Small intestine (tissue), 7 donors: ENCODE results near the gene RFX4. TPM values are rescaled to one million over a fixed set of nuclear protein-coding genes. Genes with fewer than 3 reads are reported as not detected.

Source experiments
- DNase-seq, 2 donors: peaks; one replicate each; pipeline versions ENCODE4 v3.0.0 to v3.0.0-alpha.2; 2013
- FAIRE-seq: peaks from 2 replicates; lab custom pipeline; 2012; peaks lifted over from hg19 to GRCh38; lab: Jason Lieb, UNC
- H3K27ac ChIP-seq, 3 donors: one replicate each; pipeline ENCODE4 v1.5.1; 2013; ENCODE audit warnings: low read length in 2 of 3, mild to moderate bottlenecking in 2 of 3, control low read depth in 1 of 3, inconsistent platforms in 1 of 3, low read depth in 1 of 3, moderate library complexity in 1 of 3
- H3K27me3 ChIP-seq, 3 donors: one replicate each; pipeline ENCODE4 v1.6.1; 2013; ENCODE audit warnings: low read length in 3 of 3, inconsistent platforms in 1 of 3; ENCODE audit not compliant: control insufficient read depth in 3 of 3, insufficient read depth in 3 of 3
- H3K36me3 ChIP-seq, 3 donors: one replicate each; pipeline ENCODE4 v1.6.1; 2013; ENCODE audit warnings: low read length in 3 of 3, inconsistent platforms in 1 of 3, low read depth in 1 of 3, mild to moderate bottlenecking in 1 of 3, moderate library complexity in 1 of 3; ENCODE audit not compliant: control insufficient read depth in 3 of 3, insufficient read depth in 2 of 3
- H3K4me1 ChIP-seq, 3 donors: one replicate each; pipeline ENCODE4 v1.6.1; 2013; ENCODE audit warnings: low read length in 2 of 3, inconsistent platforms in 1 of 3, low read depth in 1 of 3, mild to moderate bottlenecking in 1 of 3, moderate library complexity in 1 of 3; ENCODE audit not compliant: control insufficient read depth in 3 of 3, insufficient read depth in 2 of 3
- H3K4me3 ChIP-seq, 3 donors: one replicate each; pipeline ENCODE4 v1.5.1; 2013; ENCODE audit warnings: low read length in 3 of 3, control low read depth in 1 of 3, inconsistent platforms in 1 of 3, low read depth in 1 of 3, mild to moderate bottlenecking in 1 of 3, moderate library complexity in 1 of 3
- H3K9me3 ChIP-seq, 2 donors: one replicate each; pipeline ENCODE4 v1.6.1; 2013; ENCODE audit warnings: low read depth in 1 of 2, low read length in 1 of 2; ENCODE audit not compliant: control insufficient read depth in 2 of 2, insufficient read depth in 1 of 2
- WGBS, 3 donors: extraction: QIAGEN DNeasy Blood & Tissue Kit; methylation state at CpG; one replicate each; pipeline ENCODE4 v1.1.7; 2013; 5-methylcytosine and 5-hydroxymethylcytosine counted together
- polyA plus RNA-seq, 4 donors: library from polyadenylated mRNA; stranded (reverse) in 3 of 4; unstranded in 1 of 4; fragments of 200-250 nt in 3 of 4; fragments of 120-200 nt in 1 of 4; gene quantifications; one replicate each; pipeline versions ENCODE4 v1.2.1 to v1.2.3, GENCODE V29; 2013
- donor health status: healthy with polysubstance abuse.
- donor health status: control.
- donor health status: control.
- donor health status: Bipolar disorder and iron deficiency.
- donor health status: healthy.

Gene RFX4
- polyA plus RNA-seq, 4 donors = 0.03 to 0.09 TPM; not detected in 2

DNA sequence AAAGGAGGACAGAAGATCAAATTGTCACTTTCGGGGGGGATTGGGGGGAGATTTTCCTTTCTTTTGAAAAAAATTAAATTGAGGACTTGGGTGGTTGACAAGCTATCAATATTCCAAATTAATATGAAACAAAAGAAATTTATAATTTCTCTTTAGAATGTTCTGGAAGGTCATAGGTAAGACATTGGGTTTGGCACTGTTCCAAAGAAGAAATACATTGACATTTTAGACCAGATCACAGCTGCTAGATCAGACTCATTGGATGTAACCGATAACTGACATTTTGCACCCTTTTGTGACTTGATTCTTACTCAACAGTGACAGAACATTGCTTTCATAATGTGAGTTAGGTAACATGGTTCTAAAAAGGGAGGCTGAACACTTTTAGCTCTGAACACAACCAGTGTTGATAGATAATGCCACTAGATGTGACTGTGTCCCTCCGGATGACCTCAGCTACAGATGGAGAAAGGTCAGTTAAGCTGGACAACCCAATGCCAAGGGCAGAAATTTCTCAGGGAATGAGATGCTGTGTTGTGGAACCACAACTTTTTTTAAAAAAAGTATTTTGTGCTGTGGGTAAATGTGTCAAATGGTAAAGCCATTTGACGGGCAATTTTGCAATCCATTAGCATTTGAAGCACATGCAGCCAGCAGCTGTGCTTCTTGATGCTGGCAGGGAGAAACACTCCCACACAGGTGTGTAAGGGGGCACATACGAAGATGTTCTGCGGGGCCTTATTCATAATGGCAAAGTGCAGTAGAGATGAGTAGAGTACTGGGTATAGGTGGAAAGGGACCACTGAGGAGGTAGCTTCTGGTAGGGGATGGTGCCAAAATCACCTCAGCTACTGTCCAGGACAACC is 62.9 kb downstream of the RFX4 start:
- H3K36me3 ChIP-seq = no peaks in the 10 kb centered on the region
- 86 to 92% (median 89%) methylated on average over 6 of the region's 6 CpGs for WGBS, 3 donors
- no peak overlapping the region for H3K27ac ChIP-seq
- H3K4me1 ChIP-seq = peaks cover 0 to 8% (median 4%) of the 10 kb centered on the region in 3 donors
- no peak for FAIRE-seq
- no peak overlapping the region for H3K4me3 ChIP-seq
- no peaks in the 10 kb centered on the region for H3K9me3 ChIP-seq
- DNase-seq = no peak
- H3K27me3 ChIP-seq = peaks cover 0 to 10% (median 0%) of the 10 kb centered on the region in 3 donors

DNA sequence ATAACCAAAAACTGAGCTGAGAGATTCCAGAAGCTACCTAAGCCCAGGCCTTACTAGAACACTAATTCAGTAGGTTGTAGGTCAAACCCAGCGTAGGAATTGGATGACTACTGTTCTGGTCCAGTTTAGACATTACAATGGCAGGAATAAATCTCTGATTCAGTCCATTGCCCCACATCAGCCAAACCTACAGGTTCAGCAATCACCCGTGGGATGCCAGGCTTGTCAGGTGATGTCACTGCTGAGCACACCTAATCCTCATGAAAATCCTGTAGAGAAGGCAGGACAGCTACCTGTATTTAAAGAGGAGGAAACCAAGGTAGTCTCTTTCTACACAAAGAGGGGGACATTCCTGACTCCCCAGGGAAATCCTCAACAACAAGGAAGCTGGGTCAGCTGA is 63.7 kb downstream of the RFX4 start:
- 64 to 72% (median 66%) methylated on average over 2 of the region's 2 CpGs for WGBS, 3 donors

DNA sequence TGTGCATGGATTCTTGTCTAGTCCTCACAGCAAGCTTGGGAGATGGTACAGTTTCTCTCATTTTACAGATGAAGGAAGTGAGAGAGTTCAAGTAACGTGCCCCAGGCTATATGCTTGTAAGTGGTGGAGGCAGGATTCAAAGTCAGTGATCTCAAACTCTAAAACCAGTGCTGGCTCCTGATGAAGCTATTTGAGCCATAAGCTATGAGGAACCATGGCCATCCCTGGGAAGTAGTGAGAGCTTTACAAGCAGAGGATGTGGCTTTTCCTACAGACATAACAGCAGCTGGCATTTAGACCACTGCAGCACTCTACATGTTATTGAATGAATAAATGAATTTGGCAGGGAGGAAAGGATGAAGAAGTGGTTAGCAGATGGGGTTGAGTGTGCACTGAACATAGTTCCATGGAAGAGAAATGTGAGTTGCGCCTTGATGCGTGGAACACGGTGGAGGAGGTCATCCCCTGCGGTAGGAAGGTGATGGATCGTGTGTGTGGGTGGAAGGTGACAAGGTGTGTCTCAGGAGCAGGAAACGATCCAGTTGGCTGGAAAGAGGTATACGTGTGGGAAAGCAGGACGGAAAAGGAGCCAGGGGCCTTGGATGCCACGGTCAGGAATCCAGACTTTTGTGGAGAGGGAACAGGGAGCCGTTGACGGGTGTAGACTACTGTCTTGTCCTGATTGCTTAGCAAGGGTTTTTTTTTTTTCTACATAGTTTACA is 65.2 kb downstream of the RFX4 start:
- no peak overlapping the region for H3K27ac ChIP-seq
- 54 to 69% (median 64%) methylated on average over 12 of the region's 12 CpGs for WGBS, 3 donors
- DNase-seq = peak in 1 of 2 donors; percentile 6

More for the DNA sequence above, 63.7 kb downstream of the RFX4 start:
- Histone ChIP-seq H3K4me1 (peaks cover 0 to 8% (median 4%) of the 10 kb centered on the region in 3 donors), H3K9me3 (no peaks in the 10 kb centered on the region), H3K27me3 (peaks cover 0 to 10% (median 0%) of the 10 kb centered on the region in 3 donors), H3K27ac (no peak overlapping the region), H3K36me3 (no peaks in the 10 kb centered on the region), H3K4me3 (no peak overlapping the region)
- FAIRE-seq (no peak), DNase-seq (no peak)

DNA sequence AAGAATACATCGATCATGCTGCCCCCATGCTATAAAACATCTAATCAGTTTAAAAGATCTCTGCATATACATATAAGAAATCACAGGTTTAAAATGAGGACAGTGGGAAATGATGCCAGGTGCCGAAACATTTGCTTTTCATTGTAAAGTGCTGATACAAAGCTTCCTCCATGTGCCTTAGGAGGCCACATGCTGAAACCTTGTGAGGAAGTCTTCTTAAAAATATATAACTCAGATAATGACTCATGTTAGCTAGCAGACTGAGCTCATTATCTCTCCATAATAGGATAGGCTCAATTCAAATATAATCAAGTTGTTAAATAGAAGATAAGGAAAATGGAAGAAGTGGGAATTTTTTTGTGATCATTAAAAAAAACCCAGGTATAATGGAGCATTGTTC is 65.9 kb downstream of the RFX4 start:
- Histone ChIP-seq H3K27me3 (peaks cover 0 to 9% (median 0%) of the 10 kb centered on the region in 3 donors), H3K4me1 (peaks cover 0 to 8% (median 4%) of the 10 kb centered on the region in 3 donors), H3K4me3 (no peak overlapping the region), H3K27ac (peak overlapping the region in 1 of 3 donors; percentile 40), H3K36me3 (no peaks in the 10 kb centered on the region), H3K9me3 (no peaks in the 10 kb centered on the region)
- 20 to 59% (median 39%) methylated on average over 2 of the region's 2 CpGs for WGBS, 3 donors
- DNase-seq (peak; percentile 45 to 70), FAIRE-seq (no peak)

More for the DNA sequence above, 65.2 kb downstream of the RFX4 start:
- Histone ChIP-seq H3K4me1 (peaks cover 0 to 8% (median 4%) of the 10 kb centered on the region in 3 donors), H3K9me3 (no peaks in the 10 kb centered on the region), H3K4me3 (no peak overlapping the region), H3K27me3 (peaks cover 0 to 7% (median 0%) of the 10 kb centered on the region in 3 donors), H3K36me3 (no peaks in the 10 kb centered on the region)
- FAIRE-seq = no peak

DNA sequence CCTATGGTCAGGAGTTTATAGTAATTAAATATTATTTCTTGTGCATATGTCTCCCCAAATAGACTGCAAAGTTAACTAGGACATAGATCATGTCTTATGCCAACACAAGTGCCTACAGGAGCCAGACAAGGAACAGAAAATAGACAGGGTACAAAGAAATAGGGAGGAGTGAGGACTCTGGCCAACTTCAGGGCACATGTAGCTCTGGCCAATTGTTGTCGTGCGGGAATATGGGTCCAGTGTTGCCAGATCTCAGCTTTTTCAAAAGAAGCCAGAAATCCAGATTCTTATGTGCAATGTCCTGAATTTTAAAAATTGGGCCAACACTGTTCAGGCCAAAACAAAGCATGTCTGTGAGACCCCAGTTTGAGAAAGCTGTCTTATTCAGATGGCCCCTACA is 68.7 kb downstream of the RFX4 start:
- Histone ChIP-seq H3K27ac (no peak overlapping the region), H3K4me3 (no peak overlapping the region)

DNA sequence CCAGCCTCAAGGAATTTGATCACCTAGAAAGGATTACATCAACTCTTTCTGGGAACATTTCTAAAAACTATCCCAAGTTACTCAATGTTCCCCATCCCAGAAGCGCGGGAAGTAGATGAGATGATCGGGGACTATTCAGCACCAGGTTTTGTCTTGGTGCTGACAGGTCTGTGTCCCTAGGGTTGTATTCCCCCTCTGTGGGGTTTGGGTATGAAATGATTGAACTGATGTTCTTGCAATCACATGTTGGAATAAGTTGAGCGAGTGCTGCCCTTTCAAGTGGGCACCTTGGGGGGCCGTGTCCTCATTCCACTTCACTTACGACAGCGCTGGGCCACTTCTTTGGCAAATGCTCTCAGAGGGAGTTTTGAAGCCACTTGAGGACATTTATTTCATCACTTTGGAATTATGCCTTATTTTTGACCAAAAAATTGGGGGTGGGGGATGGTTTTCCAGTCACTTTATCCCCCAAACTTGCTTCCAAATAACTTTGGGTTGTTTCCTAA is 69.8 kb downstream of the RFX4 start:
- DNase-seq = no peak
- WGBS, 3 donors = 91 to 96% (median 94%) methylated on average over 7 of the region's 7 CpGs
- H3K27me3 ChIP-seq = peaks cover 0 to 18% (median 0%) of the 10 kb centered on the region in 3 donors
- FAIRE-seq = no peak
- H3K27ac ChIP-seq = no peak overlapping the region
- H3K4me1 ChIP-seq = peaks cover 0 to 8% (median 4%) of the 10 kb centered on the region in 3 donors
- H3K36me3 ChIP-seq = no peaks in the 10 kb centered on the region
- no peak overlapping the region for H3K4me3 ChIP-seq
- no peaks in the 10 kb centered on the region for H3K9me3 ChIP-seq

More for the DNA sequence above, 68.7 kb downstream of the RFX4 start:
- no peaks in the 10 kb centered on the region for H3K9me3 ChIP-seq
- no peak for FAIRE-seq
- 94 to 100% (median 100%) methylated on average over 2 of the region's 2 CpGs for WGBS, 3 donors
- H3K27me3 ChIP-seq = peaks cover 0 to 12% (median 0%) of the 10 kb centered on the region in 3 donors
- no peak for DNase-seq
- H3K36me3 ChIP-seq = no peaks in the 10 kb centered on the region
- peaks cover 0 to 8% (median 4%) of the 10 kb centered on the region in 3 donors for H3K4me1 ChIP-seq

DNA sequence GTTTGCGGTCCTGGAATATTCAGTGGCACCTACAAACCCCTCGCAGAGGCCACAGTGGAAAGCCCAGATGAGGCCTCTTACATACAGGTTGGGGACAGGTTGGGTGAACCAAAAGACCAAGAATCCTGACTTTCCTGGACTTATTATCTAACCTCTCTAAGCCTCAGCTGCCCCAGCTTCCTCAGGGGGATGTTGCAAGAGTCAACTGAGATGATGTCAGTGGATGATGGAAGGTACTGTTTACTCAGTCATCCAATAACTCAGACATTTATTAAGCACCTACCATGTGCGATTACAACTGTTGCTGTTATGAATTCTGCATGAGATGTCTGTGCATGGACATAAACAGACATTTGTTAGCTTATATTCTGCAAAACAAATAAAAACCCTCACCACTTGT is 72.8 kb downstream of the RFX4 start:
- 64 to 91% (median 80%) methylated on average over 3 of the region's 3 CpGs for WGBS, 3 donors
- H3K36me3 ChIP-seq = no peaks in the 10 kb centered on the region
- peaks cover 0 to 27% (median 3%) of the 10 kb centered on the region in 3 donors for H3K27me3 ChIP-seq
- H3K9me3 ChIP-seq = peaks cover 0 to 7% of the 10 kb centered on the region in 2 donors
- no peak overlapping the region for H3K4me3 ChIP-seq
- no peaks in the 10 kb centered on the region for H3K4me1 ChIP-seq
- DNase-seq = no peak
- H3K27ac ChIP-seq = no peak overlapping the region
- no peak for FAIRE-seq

DNA sequence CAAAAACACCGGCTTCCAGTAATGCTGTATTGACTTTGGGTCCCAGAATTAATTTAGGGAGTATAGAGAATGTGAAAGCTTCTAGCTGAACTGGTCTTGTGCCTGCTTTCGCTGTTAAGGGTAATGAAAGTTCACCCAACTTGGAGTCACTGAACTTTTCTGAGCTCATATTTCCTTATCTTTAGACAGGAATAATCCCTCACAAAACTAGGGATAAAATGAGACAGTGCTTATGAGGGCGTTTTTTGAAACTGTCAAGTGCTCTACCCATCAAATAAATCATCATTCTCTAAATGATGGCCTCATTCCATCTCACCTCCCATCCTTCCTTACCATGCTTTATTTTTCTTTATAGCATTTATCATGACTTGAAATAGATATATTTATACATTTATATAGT is 74.7 kb downstream of the RFX4 start:
- Histone ChIP-seq H3K27me3 (peaks cover 0 to 27% (median 6%) of the 10 kb centered on the region in 3 donors), H3K4me1 (no peaks in the 10 kb centered on the region), H3K27ac (no peak overlapping the region), H3K36me3 (no peaks in the 10 kb centered on the region), H3K4me3 (no peak overlapping the region), H3K9me3 (peaks cover 0 to 12% of the 10 kb centered on the region in 2 donors)
- no peak for DNase-seq
- WGBS, 3 donors = 64 to 71% (median 67%) methylated on average over 3 of the region's 3 CpGs
- no peak for FAIRE-seq
